GM23338 (cell line): ENCODE measurements around the gene MRPS21. TPM values are rescaled to one million over a fixed set of nuclear protein-coding genes. Genes with fewer than 3 reads are reported as not detected.

ENCODE experiments used
- ATAC-seq: fragments of 200-7000 bp; cut with Tn5 transposase; 3 replicates; pipeline ENCODE4 v1.9.1; 2020
- DNase-seq: peaks from one replicate; pipeline ENCODE4 v3.0.0-alpha.2; 2015; ENCODE audit warnings: low spot score
- H2AFZ ChIP-seq: fragments of 200-600 bp; sonication (generic); 2 replicates; pipeline ENCODE4 v1.8.0; 2016; ENCODE audit warnings: antibody characterized with exemption, mild to moderate bottlenecking, moderate library complexity
- H3F3A ChIP-seq: fragments of 200-600 bp; sonication (generic); replicated peaks from 2 replicates; pipeline ENCODE4 v1.8.0; 2017; ENCODE audit warnings: antibody characterized with exemption, mixed run types, low read depth
- H3K27ac ChIP-seq: fragments of 200-600 bp; sonication (generic); 2 replicates; pipeline ENCODE4 v1.6.1; 2016; ENCODE audit warnings: low read depth
- H3K27me3 ChIP-seq: fragments of 200-600 bp; sonication (generic); 2 replicates; pipeline ENCODE4 v1.8.0; 2016; ENCODE audit warnings: mild to moderate bottlenecking, mixed run types, moderate library complexity; ENCODE audit not compliant: insufficient read depth
- H3K36me3 ChIP-seq: fragments of 200-600 bp; sonication (generic); 2 replicates; pipeline ENCODE4 v1.8.0; 2016; ENCODE audit warnings: mild to moderate bottlenecking; ENCODE audit not compliant: insufficient read depth
- H3K4me1 ChIP-seq: fragments of 200-600 bp; sonication (generic); 2 replicates; pipeline ENCODE4 v1.8.0; 2016; ENCODE audit warnings: mild to moderate bottlenecking, moderate library complexity; ENCODE audit not compliant: insufficient read depth
- H3K4me2 ChIP-seq: fragments of 200-600 bp; sonication (generic); 2 replicates; pipeline ENCODE4 v1.7.1; 2017; ENCODE audit warnings: mixed run types
- H3K4me3 ChIP-seq: fragments of 200-600 bp; sonication (generic); 2 replicates; pipeline ENCODE4 v1.6.1; 2016; ENCODE audit warnings: mixed run types
- H3K79me2 ChIP-seq: fragments of 200-600 bp; sonication (generic); replicated peaks from 2 replicates; pipeline ENCODE4 v1.8.0; 2017; ENCODE audit warnings: mild to moderate bottlenecking; ENCODE audit not compliant: insufficient read depth
- H3K9me2 ChIP-seq: fragments of 200-600 bp; sonication (generic); 2 replicates; pipeline ENCODE4 v1.8.0; 2017; ENCODE audit not compliant: insufficient read depth
- H4K20me1 ChIP-seq: fragments of 200-600 bp; sonication (generic); replicated peaks from 2 replicates; pipeline ENCODE4 v1.8.0; 2017; ENCODE audit warnings: mild to moderate bottlenecking; ENCODE audit not compliant: insufficient read depth
- H3K27ac Mint-ChIP-seq: 2 replicates; pipeline ENCODE4 v1.8.0; 2020; ENCODE audit warnings: inconsistent platforms, mild to moderate bottlenecking, moderate library complexity, mixed read lengths
- H3K27me3 Mint-ChIP-seq: 3 replicates; pipeline ENCODE4 v1.8.0; 2022; ENCODE audit warnings: low read depth, mild to moderate bottlenecking, moderate library complexity, mixed read lengths, inconsistent platforms; ENCODE audit not compliant: insufficient read depth, poor library complexity
- H3K36me3 Mint-ChIP-seq: 3 replicates; pipeline ENCODE4 v1.8.0; 2021; ENCODE audit warnings: low read depth, mild to moderate bottlenecking, inconsistent platforms, moderate library complexity, mixed read lengths
- H3K4me1 Mint-ChIP-seq: 3 replicates; pipeline ENCODE4 v1.8.0; 2020; ENCODE audit warnings: mild to moderate bottlenecking, inconsistent platforms, mixed read lengths
- H3K4me3 Mint-ChIP-seq: 3 replicates; pipeline ENCODE4 v1.8.0; 2021; ENCODE audit warnings: moderate library complexity, mild to moderate bottlenecking, inconsistent platforms, mixed read lengths
- H3K9me3 Mint-ChIP-seq: 3 replicates; pipeline ENCODE4 v1.8.0; 2020; ENCODE audit warnings: moderate library complexity, mild to moderate bottlenecking, inconsistent platforms, mixed read lengths
- CREB1 ChIP-seq: fragments of 250-450 bp; sonication (Bioruptor Pico); IDR thresholded peaks from 2 replicates; pipeline ENCODE4 v1.5.0; 2020; ENCODE audit warnings: low read depth, mild to moderate bottlenecking, moderate library complexity
- CTCF ChIP-seq, 2 experiments: fragments of 200-600 bp in 1 of 2; sonication (generic) in 1 of 2; conservative IDR thresholded peaks; 2 replicates each; pipeline versions ENCODE4 v1.5.1 to v1.6.1; 2016 to 2017; ENCODE audit warnings: antibody characterized with exemption in 2 of 2, low read depth in 2 of 2, mild to moderate bottlenecking in 2 of 2, moderate library complexity in 1 of 2
- ETS1 ChIP-seq: IDR thresholded peaks from 2 replicates; pipeline ENCODE4 v1.6.1; 2016; ENCODE audit warnings: antibody characterized with exemption
- EZH2 ChIP-seq: fragments of 200-600 bp; sonication (generic); IDR thresholded peaks from one replicate; pipeline ENCODE4 v1.8.0; 2017; ENCODE audit warnings: antibody characterized with exemption, mild to moderate bottlenecking, low read depth; ENCODE audit not compliant: unreplicated experiment
- EZH2phosphoT487 ChIP-seq: fragments of 200-600 bp; sonication (generic); IDR thresholded peaks from one replicate; pipeline ENCODE4 v1.8.1; 2018; ENCODE audit warnings: antibody characterized with exemption; ENCODE audit not compliant: unreplicated experiment
- NANOG ChIP-seq: IDR thresholded peaks from 2 replicates; pipeline ENCODE4 v1.6.1; 2016; ENCODE audit warnings: antibody characterized with exemption, borderline replicate concordance
- POLR2AphosphoS5 ChIP-seq: IDR thresholded peaks from 2 replicates; pipeline ENCODE4 v1.6.1; 2016; ENCODE audit warnings: antibody characterized with exemption, low read depth
- REST ChIP-seq: IDR thresholded peaks from one replicate; pipeline ENCODE4 v1.6.1; 2018; ENCODE audit warnings: antibody characterized with exemption; ENCODE audit not compliant: unreplicated experiment
- STAT1 ChIP-seq: IDR thresholded peaks from one replicate; pipeline ENCODE4 v1.6.1; 2016; ENCODE audit warnings: antibody characterized with exemption; ENCODE audit not compliant: unreplicated experiment
- ZNF331 ChIP-seq: fragments of 250-450 bp; sonication (Bioruptor Pico); IDR thresholded peaks from 2 replicates; pipeline ENCODE4 v1.5.0; 2020; ENCODE audit warnings: low read depth, mild to moderate bottlenecking, moderate library complexity
- ZNF462 ChIP-seq: fragments of 250-450 bp; sonication (Bioruptor Pico); IDR thresholded peaks from 2 replicates; pipeline ENCODE4 v1.5.0; 2020; ENCODE audit warnings: mild to moderate bottlenecking, moderate library complexity
- polyA plus RNA-seq: library from polyadenylated mRNA; unstranded; fragments of >200 nt; fragmentation: Nextera tagmentation; extraction: Ambion mirVana; gene quantifications from 2 replicates; pipeline ENCODE4 v1.2.1, GENCODE V29; 2016
- total RNA-seq: library from RNA; depleted of rRNA; stranded (reverse); fragments of >200 nt; shearing (Covaris generic); gene quantifications from 2 replicates; pipeline ENCODE4 v1.2.3, GENCODE V29; 2014

MRPS21 gene
- total and polyA plus RNA-seq, 2 experiments from 2014 or later, result 51.2 to 313 TPM

- peak overlapping the region; percentile 55 for H3K4me2 ChIP-seq
- H3K27ac ChIP-seq, result peak overlapping the region; percentile 50; the same call in 1 of the 2 replicates
- TF ChIP-seq NANOG (no peak), POLR2AphosphoS5 (no peak), STAT1 (no peak), REST (no peak), CTCF (conservative IDR thresholded peaks at IDR 0.05; ENCODE audit: low read depth in 2 of 2) (no peak), CREB1 (CRISPR knock-in tag) (no peak), ETS1 (no peak), ZNF462 (CRISPR knock-in tag) (no peak), ZNF331 (CRISPR knock-in tag) (no peak), EZH2phosphoT487 (no peak), EZH2 (no peak)
- H2AFZ ChIP-seq, result no peak overlapping the region
- DNase-seq (no peak), ATAC-seq (no peak)
- H3K4me1 ChIP-seq, result peaks cover 16% of the 10 kb centered on the region
- H3K9me2 ChIP-seq, result no peaks in the 10 kb centered on the region
- Mint-ChIP-seq H3K4me1 (peaks cover 17% of the 10 kb centered on the region), H3K36me3 (peaks cover 63% of the 10 kb centered on the region), H3K4me3 (peak overlapping the region; percentile 98), H3K9me3 (no peaks in the 10 kb centered on the region), H3K27me3 (peaks cover 14% of the 10 kb centered on the region), H3K27ac (peak overlapping the region; percentile 3; the same call in 1 of the 2 replicates)
- H3K79me2 ChIP-seq, result peaks cover 57% of the 10 kb centered on the region
- peaks cover 24% of the 10 kb centered on the region; the same call in 1 of the 2 replicates for H3F3A ChIP-seq
- H3K4me3 ChIP-seq, result no peak overlapping the region
- H4K20me1 ChIP-seq, result peaks cover 9% of the 10 kb centered on the region; the same call in 1 of the 2 replicates
- no peaks in the 10 kb centered on the region for H3K27me3 ChIP-seq
- peaks cover 32% of the 10 kb centered on the region for H3K36me3 ChIP-seq
These were observed 1.8 kb downstream of the MRPS21 start for GRCh38 chr1:150295476-150295875.
